Right cardiac atrium (tissue), 5 donors: ENCODE measurements around the gene ASB13. TPM values are rescaled to one million over a fixed set of nuclear protein-coding genes. Genes with fewer than 3 reads are reported as not detected.
"Not testable (repeated sequence)": the region's sequence is repeated elsewhere in the genome, so short reads cannot be mapped to it uniquely, and the experiment has no call there.

ENCODE experiments used
- ATAC-seq, 2 donors: fragments of 200-7000 bp; cut with Tn5 transposase; one replicate each; pipeline versions ENCODE4 v1.8.0 to v1.9.1; 2020; ENCODE audit warnings: moderate library complexity in 2 of 2, mild to moderate bottlenecking in 1 of 2
- DNase-seq, 3 donors: peaks; one replicate each; pipeline ENCODE4 v3.0.0-alpha.2; 2020
- H3K27ac ChIP-seq: one replicate; pipeline ENCODE4 v1.5.1; 2013; ENCODE audit warnings: mild to moderate bottlenecking, low read length, control low read depth, moderate library complexity
- H3K27me3 ChIP-seq: one replicate; pipeline ENCODE4 v1.6.1; 2013; ENCODE audit not compliant: control insufficient read depth, insufficient read depth
- H3K4me1 ChIP-seq: one replicate; pipeline ENCODE4 v1.6.1; 2013; ENCODE audit warnings: low read length; ENCODE audit not compliant: control insufficient read depth, insufficient read depth
- H3K4me3 ChIP-seq: one replicate; pipeline ENCODE4 v1.5.1; 2013; ENCODE audit warnings: low read length, control low read depth
- H3K9me3 ChIP-seq: one replicate; pipeline ENCODE4 v1.6.1; 2013; ENCODE audit warnings: low read length; ENCODE audit not compliant: control insufficient read depth
- WGBS: extraction: QIAGEN DNeasy Blood & Tissue Kit; methylation state at CpG from one replicate; pipeline ENCODE4 v1.1.7; 2013; 5-methylcytosine and 5-hydroxymethylcytosine counted together
- intact Hi-C, 4 donors: fragments of 100-400 bp; cut with DNase I; formaldehyde crosslinking; loops; one replicate each; pipeline versions ENCODE4 v1.11.0 to v1.14.0; 2022 to 2023
- polyA plus RNA-seq: library from polyadenylated mRNA; stranded (reverse); fragments of 200-250 nt; gene quantifications from one replicate; pipeline ENCODE4 v1.2.3, GENCODE V29; 2013
- total RNA-seq, 4 donors: library from RNA; stranded (reverse); fragmentation: NEBNext Ultra II Directional; extraction: Animal tissue kit (Norgen Biotek cat#: 25700); gene quantifications; one replicate each; pipeline ENCODE4 v1.2.1, GENCODE V29; 2021
- donor health status: healthy with polysubstance abuse.
- donor health status: DM: no; HTN: yes; CAD: no.
- donor health status: DM: no; HTN: no; CAD: no.
- donor health status: DM: no; HTN: yes; CAD: no; lungs with severe emphysema.
- donor health status: DM: yes; HTN: yes; CAD: no.

The ASB13 gene
- total and polyA plus RNA-seq, 5 donors: 15.0 to 20.6 (median 17.1) TPM

DNA sequence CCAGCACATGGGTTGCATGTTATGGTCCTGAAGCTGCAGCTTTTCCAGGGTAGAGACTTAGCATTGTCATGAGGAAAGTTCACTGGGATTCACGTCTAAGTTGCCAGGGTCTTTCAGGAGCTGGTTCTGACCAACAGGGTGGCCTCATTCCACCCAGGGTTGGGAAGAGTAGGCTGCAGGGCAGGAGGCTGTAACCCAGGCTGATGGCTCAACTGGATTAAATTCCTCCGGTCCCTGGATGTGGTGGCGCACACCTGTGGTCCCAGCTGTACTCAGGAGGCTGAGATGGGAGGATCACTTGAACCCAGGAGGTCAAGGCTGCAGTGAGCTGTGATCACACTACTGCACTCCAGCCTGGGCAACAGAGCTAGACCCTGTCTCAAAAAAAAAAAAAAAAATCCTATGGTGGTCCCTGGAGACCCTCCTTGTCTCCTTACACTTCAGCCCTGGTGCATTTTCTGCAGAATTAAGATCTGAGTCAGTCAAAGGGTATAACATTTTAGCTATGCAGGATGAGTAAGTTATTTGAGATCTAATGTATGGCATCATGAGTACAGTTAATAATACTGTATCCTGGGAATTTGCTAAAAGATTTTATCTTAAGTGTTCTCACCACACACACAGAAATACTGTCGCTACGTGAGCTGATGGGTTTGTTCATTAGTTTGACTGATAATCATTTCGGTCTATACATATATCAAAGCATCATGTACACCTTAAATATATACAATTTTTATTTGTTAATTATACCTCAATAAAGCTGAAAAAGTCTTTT, 44.0 kb downstream of the ASB13 start:
- DNase-seq: peak in 1 of 3 donors; percentile 14
- Histone ChIP-seq H3K4me3 (no peak overlapping the region), H3K27ac (no peak overlapping the region), H3K9me3 (no peaks in the 10 kb centered on the region), H3K27me3 (no peaks in the 10 kb centered on the region), H3K4me1 (no peaks in the 10 kb centered on the region)
- no peak for ATAC-seq
- 88% methylated on average over 6 of the region's 6 CpGs for WGBS
- intact Hi-C loops: loop anchor here in 3 of 4 donors (2.0 to 5.0 kb wide), 2 partner anchors 180 kb away; no protein-coding TSS in a partner anchor

GRCh38 chr10:5621371-5621770, 45.0 kb downstream of the ASB13 start:
- not testable (repeated sequence) for DNase-seq, ATAC-seq, H3K9me3 ChIP-seq, H3K27ac ChIP-seq, H3K4me3 ChIP-seq, H3K4me1 ChIP-seq, H3K27me3 ChIP-seq
- intact Hi-C loops: loop anchor here in 1 of 4 donors (5.0 kb wide), 1 partner anchor 179 kb away; no protein-coding TSS in a partner anchor
- WGBS: 80% methylated on average over 6 of the region's 6 CpGs

DNA sequence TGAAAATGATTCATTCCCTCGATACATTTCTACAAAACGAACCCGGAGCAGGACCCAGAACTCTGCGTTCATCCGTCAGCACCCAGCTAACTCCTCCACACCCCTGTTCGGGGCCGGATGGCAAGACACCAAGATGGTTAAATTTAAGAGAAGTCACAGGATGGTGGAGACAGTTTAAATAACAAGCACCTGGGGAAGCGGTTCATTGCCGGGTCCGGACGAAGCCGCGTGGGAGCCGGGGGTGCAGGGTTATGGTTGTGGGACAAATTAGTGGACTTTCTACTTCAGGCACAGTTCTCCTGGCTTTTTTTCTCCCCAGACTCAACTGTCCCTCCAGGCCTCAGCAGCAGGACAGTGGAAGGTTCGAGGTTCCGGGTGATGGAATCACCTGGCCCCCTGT, 45.4 kb downstream of the ASB13 start:
- ATAC-seq (no peak), DNase-seq (peak in 2 of 3 donors; percentile 48 to 66)
- no peaks in the 10 kb centered on the region for H3K27me3 ChIP-seq
- WGBS: 80% methylated on average over 16 of the region's 16 CpGs
- intact Hi-C loops: loop anchor here in 1 of 4 donors (5.0 kb wide), 1 partner anchor 179 kb away; no protein-coding TSS in a partner anchor
- no peak overlapping the region for H3K4me3 ChIP-seq
- no peaks in the 10 kb centered on the region for H3K9me3 ChIP-seq
- no peaks in the 10 kb centered on the region for H3K4me1 ChIP-seq
- H3K27ac ChIP-seq: no peak overlapping the region

- intact Hi-C loops: loop anchor here in 1 of 4 donors (5.0 kb wide), 1 partner anchor 178 kb away; no protein-coding TSS in a partner anchor
- no peak overlapping the region for H3K27ac ChIP-seq
- no peak overlapping the region for H3K4me3 ChIP-seq
- H3K27me3 ChIP-seq: no peaks in the 10 kb centered on the region
- H3K4me1 ChIP-seq: no peaks in the 10 kb centered on the region
- DNase-seq (peak in 2 of 3 donors; percentile 54 to 65), ATAC-seq (no peak)
- no peaks in the 10 kb centered on the region for H3K9me3 ChIP-seq
- 81% methylated on average over 11 of the region's 11 CpGs for WGBS
These were observed 46.1 kb downstream of the ASB13 start for GRCh38 chr10:5620223-5620721.

- 66% methylated on average over 16 of the region's 16 CpGs for WGBS
- Histone ChIP-seq H3K27ac (no peak overlapping the region), H3K27me3 (no peaks in the 10 kb centered on the region), H3K9me3 (no peaks in the 10 kb centered on the region), H3K4me1 (no peaks in the 10 kb centered on the region), H3K4me3 (no peak overlapping the region)
- intact Hi-C loops: loop anchor here in 2 of 4 donors (5.0 kb wide), 2 partner anchors 172 to 177 kb away; no protein-coding TSS in a partner anchor
- DNase-seq: peak in 2 of 3 donors; percentile 49 to 59
- ATAC-seq: peak in 1 of 2 donors; percentile 7
These were observed 46.8 kb downstream of the ASB13 start for GRCh38 chr10:5619362-5620211.

GRCh38 chr10:5618829-5619228, 47.6 kb downstream of the ASB13 start:
- Histone ChIP-seq H3K9me3 (no peaks in the 10 kb centered on the region), H3K27ac (no peak overlapping the region), H3K27me3 (no peaks in the 10 kb centered on the region), H3K4me3 (no peak overlapping the region), H3K4me1 (no peaks in the 10 kb centered on the region)
- DNase-seq (peak; percentile 71 to 89 (median 80)), ATAC-seq (peak; percentile 31 to 44)
- 48% methylated on average over 12 of the region's 12 CpGs for WGBS
- intact Hi-C loops: loop anchor here in 1 of 4 donors (5.0 kb wide), 1 partner anchor 172 kb away; no protein-coding TSS in a partner anchor

DNA sequence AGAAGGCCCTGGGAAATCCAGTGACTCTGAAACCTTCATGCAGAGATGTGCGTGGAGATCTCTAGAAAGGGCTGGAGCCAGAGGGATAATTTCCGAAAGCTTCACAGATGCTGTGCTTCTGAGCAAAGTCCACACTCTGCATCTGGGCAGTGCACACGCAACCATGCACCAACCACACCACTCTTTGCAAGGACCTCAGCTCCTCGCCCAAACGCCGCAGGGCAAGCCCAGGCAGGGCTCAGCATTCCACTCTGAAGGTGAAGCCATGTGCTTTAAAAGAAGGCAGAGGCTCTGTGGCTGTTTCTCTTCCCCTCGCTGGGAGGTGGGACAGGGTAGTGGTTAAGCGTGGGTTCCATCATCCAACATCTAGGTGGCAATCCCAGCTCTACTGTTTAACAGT, 48.4 kb downstream of the ASB13 start:
- H3K4me1 ChIP-seq: no peaks in the 10 kb centered on the region
- H3K27me3 ChIP-seq: no peaks in the 10 kb centered on the region
- no peak overlapping the region for H3K4me3 ChIP-seq
- WGBS: 82% methylated on average over 8 of the region's 8 CpGs
- H3K27ac ChIP-seq: no peak overlapping the region
- no peaks in the 10 kb centered on the region for H3K9me3 ChIP-seq
- DNase-seq (no peak), ATAC-seq (no peak)
- intact Hi-C loops: loop anchor here in 1 of 4 donors (5.0 kb wide), 1 partner anchor 171 kb away; no protein-coding TSS in a partner anchor

DNA sequence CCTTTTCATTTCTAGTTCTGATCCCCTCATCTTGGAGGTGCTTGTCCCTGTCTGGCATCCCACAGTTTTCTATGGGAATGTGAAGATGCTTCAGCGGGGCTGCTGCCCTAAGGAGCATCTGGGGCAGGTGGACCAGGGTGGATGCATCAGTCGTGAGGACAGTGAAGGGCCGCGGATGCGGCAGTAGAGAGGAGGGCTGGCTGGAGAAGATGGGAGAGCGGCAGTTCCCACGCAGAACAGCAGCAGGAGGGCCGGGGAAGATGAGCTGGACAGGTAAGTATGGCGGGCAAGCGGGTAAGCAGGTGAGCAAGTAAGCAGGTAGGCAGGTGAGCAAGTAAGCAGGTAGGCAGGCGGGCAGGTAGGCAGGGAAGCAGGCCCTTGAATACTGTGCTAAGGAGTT, 48.9 kb downstream of the ASB13 start:
- Histone ChIP-seq H3K9me3 (no peaks in the 10 kb centered on the region), H3K27ac (no peak overlapping the region), H3K27me3 (no peaks in the 10 kb centered on the region), H3K4me3 (no peak overlapping the region), H3K4me1 (no peaks in the 10 kb centered on the region)
- intact Hi-C loops: loop anchor here in 1 of 4 donors (5.0 kb wide), 1 partner anchor 170 kb away; no protein-coding TSS in a partner anchor
- DNase-seq (peak in 1 of 3 donors; percentile 45), ATAC-seq (no peak)
- 97% methylated on average over 11 of the region's 11 CpGs for WGBS

GRCh38 chr10:5616836-5617235, 49.6 kb downstream of the ASB13 start:
- intact Hi-C loops: loop anchor here in 1 of 4 donors (5.0 kb wide), 1 partner anchor 170 kb away; no protein-coding TSS in a partner anchor
- Histone ChIP-seq H3K27ac (no peak overlapping the region), H3K27me3 (no peaks in the 10 kb centered on the region), H3K9me3 (no peaks in the 10 kb centered on the region), H3K4me1 (no peaks in the 10 kb centered on the region), H3K4me3 (no peak overlapping the region)
- 43% methylated on average over 6 of the region's 6 CpGs for WGBS
- ATAC-seq (peak; percentile 3 to 17), DNase-seq (peak in 2 of 3 donors; percentile 73 to 79)

GRCh38 chr10:5616046-5616445, 50.3 kb downstream of the ASB13 start:
- WGBS: 90% methylated on average over 24 of the region's 26 CpGs
- H3K27ac ChIP-seq: no peak overlapping the region
- intact Hi-C loops: loop anchor here in 1 of 4 donors (5.0 kb wide), 1 partner anchor 169 kb away; no protein-coding TSS in a partner anchor
- no peaks in the 10 kb centered on the region for H3K4me1 ChIP-seq
- H3K9me3 ChIP-seq: no peaks in the 10 kb centered on the region
- ATAC-seq: no peak
- H3K27me3 ChIP-seq: no peaks in the 10 kb centered on the region
- H3K4me3 ChIP-seq: no peak overlapping the region
- DNase-seq: peak in 1 of 3 donors; percentile 46
